Testis (tissue), 3 donors: ENCODE measurements around the gene FARS2. TPM values are rescaled to one million over a fixed set of nuclear protein-coding genes. Genes with fewer than 3 reads are reported as not detected.
"Not testable (repeated sequence)": the region's sequence is repeated elsewhere in the genome, so short reads cannot be mapped to it uniquely, and the experiment has no call there.

Source experiments
- DNase-seq: peaks from one replicate; pipeline ENCODE4 v3.0.0-alpha.2; 2019
- H3K27ac ChIP-seq, 2 donors: fragments of 200-600 bp; sonication (generic); one replicate each; pipeline ENCODE4 v1.5.1; 2019
- H3K27me3 ChIP-seq: fragments of 200-600 bp; sonication (generic); one replicate; pipeline ENCODE4 v1.5.1; 2019
- H3K36me3 ChIP-seq: fragments of 200-600 bp; sonication (generic); one replicate; pipeline ENCODE4 v1.5.1; 2017; ENCODE audit warnings: low read depth; ENCODE audit errors: missing control alignments
- H3K4me1 ChIP-seq: fragments of 200-600 bp; sonication (generic); one replicate; pipeline ENCODE4 v1.5.1; 2019
- H3K4me3 ChIP-seq, 2 donors: fragments of 200-600 bp; sonication (generic); one replicate each; pipeline ENCODE4 v1.5.1; 2017 to 2019
- H3K9me3 ChIP-seq: fragments of 200-600 bp; sonication (generic); one replicate; pipeline ENCODE4 v1.5.1; 2017
- POLR2A ChIP-seq: fragments of 450-650 bp; IDR thresholded peaks from one replicate; pipeline ENCODE4 v1.6.1; 2017; ENCODE audit warnings: antibody characterized with exemption, mild to moderate bottlenecking, moderate library complexity
- WGBS, 2 donors: methylation state at CpG; one replicate each; pipeline ENCODE4 v1.1.5; 2018; 5-methylcytosine and 5-hydroxymethylcytosine counted together
- intact Hi-C: fragments of 100-400 bp; cut with DNase I; formaldehyde crosslinking; loops from one replicate; pipeline ENCODE4 v1.15.1; 2023; ENCODE audit warnings: low total_unique reads
- polyA plus RNA-seq: library from polyadenylated mRNA; stranded (reverse); fragments of 350-450 nt; fragmentation: Illumina TruSeq; extraction: RNeasy Lipid Tissue Mini Kit (QIAGEN cat#74804); gene quantifications from one replicate; pipeline ENCODE4 v1.2.3, GENCODE V29; 2014; ENCODE audit warnings: low read depth, low replicate concordance; ENCODE audit not compliant: insufficient read depth
- total RNA-seq, 2 donors: library from RNA; depleted of rRNA; stranded (reverse); fragments of >200 nt; gene quantifications; one replicate each; pipeline ENCODE4 v1.2.3, GENCODE V29; 2016
- TF ChIP-seq, protein P1 (sequence below), 3 experiments: fragments of 450-650 bp in 2 of 3; fragments of 200-600 bp in 1 of 3; sonication (generic) in 1 of 3; IDR thresholded peaks; one replicate each; pipeline ENCODE4 v1.5.1; 2016 to 2019; ENCODE audit warnings: antibody characterized with exemption in 3 of 3, mild to moderate bottlenecking in 2 of 3, moderate library complexity in 1 of 3

FARS2 gene
- total and polyA plus RNA-seq, 3 donors from 2014 or later, result 15.4 to 26.8 (median 22.1) TPM

- H3K4me1 ChIP-seq, result no peaks in the 10 kb centered on the region
- no peaks in the 10 kb centered on the region for H3K9me3 ChIP-seq
- no peak for DNase-seq
- H3K27ac ChIP-seq, result no peak overlapping the region
- no peaks in the 10 kb centered on the region for H3K36me3 ChIP-seq
- 84 to 90% methylated on average over 5 of the region's 5 CpGs for WGBS, 2 donors
- intact Hi-C loops, result no loop called here
- no peak for TF ChIP-seq POLR2A
- TF ChIP-seq, protein P1, sequence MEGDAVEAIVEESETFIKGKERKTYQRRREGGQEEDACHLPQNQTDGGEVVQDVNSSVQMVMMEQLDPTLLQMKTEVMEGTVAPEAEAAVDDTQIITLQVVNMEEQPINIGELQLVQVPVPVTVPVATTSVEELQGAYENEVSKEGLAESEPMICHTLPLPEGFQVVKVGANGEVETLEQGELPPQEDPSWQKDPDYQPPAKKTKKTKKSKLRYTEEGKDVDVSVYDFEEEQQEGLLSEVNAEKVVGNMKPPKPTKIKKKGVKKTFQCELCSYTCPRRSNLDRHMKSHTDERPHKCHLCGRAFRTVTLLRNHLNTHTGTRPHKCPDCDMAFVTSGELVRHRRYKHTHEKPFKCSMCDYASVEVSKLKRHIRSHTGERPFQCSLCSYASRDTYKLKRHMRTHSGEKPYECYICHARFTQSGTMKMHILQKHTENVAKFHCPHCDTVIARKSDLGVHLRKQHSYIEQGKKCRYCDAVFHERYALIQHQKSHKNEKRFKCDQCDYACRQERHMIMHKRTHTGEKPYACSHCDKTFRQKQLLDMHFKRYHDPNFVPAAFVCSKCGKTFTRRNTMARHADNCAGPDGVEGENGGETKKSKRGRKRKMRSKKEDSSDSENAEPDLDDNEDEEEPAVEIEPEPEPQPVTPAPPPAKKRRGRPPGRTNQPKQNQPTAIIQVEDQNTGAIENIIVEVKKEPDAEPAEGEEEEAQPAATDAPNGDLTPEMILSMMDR (IDR thresholded peaks at IDR 0.05), result no peak
- no peaks in the 10 kb centered on the region for H3K27me3 ChIP-seq
- no peak overlapping the region for H3K4me3 ChIP-seq
These were observed 418.8 kb downstream of the FARS2 start for GRCh38 chr6:5680095-5680494.

GRCh38 chr6:5681480-5681879 lies 420.2 kb downstream of the FARS2 start:
- 78 to 86% methylated on average over 4 of the region's 4 CpGs for WGBS, 2 donors
- Histone ChIP-seq H3K27ac (no peak overlapping the region), H3K4me3 (no peak overlapping the region), H3K4me1 (no peaks in the 10 kb centered on the region), H3K9me3 (no peaks in the 10 kb centered on the region), H3K36me3 (no peaks in the 10 kb centered on the region), H3K27me3 (no peaks in the 10 kb centered on the region)
- TF ChIP-seq POLR2A, result no peak
- TF ChIP-seq, protein P1 (IDR thresholded peaks at IDR 0.05), result no peak
- intact Hi-C loops, result no loop called here
- DNase-seq, result no peak

- DNase-seq, result no peak
- no peaks in the 10 kb centered on the region for H3K9me3 ChIP-seq
- H3K27me3 ChIP-seq, result no peaks in the 10 kb centered on the region
- no peak overlapping the region for H3K4me3 ChIP-seq
- no peak for TF ChIP-seq POLR2A
- TF ChIP-seq, protein P1 (IDR thresholded peaks at IDR 0.05), result no peak
- intact Hi-C loops, result no loop called here
- H3K4me1 ChIP-seq, result no peaks in the 10 kb centered on the region
- H3K36me3 ChIP-seq, result no peaks in the 10 kb centered on the region
- 85 to 90% methylated on average over 4 of the region's 4 CpGs for WGBS, 2 donors
- H3K27ac ChIP-seq, result no peak overlapping the region
These were observed 421.2 kb downstream of the FARS2 start for GRCh38 chr6:5682530-5682929.

- H3K27ac ChIP-seq, H3K4me3 ChIP-seq, intact Hi-C loops, H3K27me3 ChIP-seq, H3K9me3 ChIP-seq, H3K36me3 ChIP-seq, H3K4me1 ChIP-seq, DNase-seq: not testable (repeated sequence)
- WGBS, 2 donors, result 74 to 77% methylated on average over 5 of the region's 5 CpGs
These were observed 422.4 kb downstream of the FARS2 start for GRCh38 chr6:5683747-5684146.

DNA sequence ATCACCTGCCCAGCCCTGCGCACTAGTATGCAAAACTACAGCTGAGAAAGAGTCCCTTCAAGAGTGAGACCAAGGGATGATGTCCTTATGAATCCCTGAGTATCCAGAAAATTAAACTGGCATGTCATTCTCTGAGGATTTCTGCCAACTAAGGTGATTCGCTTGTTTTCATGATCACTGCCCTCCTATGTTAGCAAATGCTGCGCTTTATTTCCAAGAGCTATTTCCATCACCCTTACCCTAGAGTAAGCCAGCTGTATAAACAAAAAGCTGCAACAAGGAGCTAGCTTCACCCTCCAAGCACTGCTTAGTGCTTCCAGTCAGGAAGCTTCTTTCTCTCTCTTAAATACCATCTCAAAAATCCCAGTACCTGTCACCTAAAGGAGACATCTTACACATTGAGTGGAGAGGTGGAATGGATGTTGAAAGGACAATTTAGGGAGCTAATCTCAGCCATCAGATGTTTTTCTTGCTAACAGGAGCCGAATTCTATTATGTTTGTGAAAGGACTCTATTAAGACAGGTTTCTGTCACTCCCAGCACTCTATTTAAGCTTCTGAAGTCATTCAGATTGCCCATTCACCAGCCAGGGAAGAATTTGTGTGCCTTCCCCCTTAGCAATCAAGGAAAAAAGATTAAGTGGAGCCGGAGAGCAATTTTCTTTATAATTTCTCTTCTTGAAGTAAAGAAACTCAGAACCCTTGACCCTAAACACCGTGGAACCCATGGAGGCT lies 423.2 kb downstream of the FARS2 start:
- DNase-seq, result no peak
- WGBS, 2 donors, result 75 to 82% methylated on average over 6 of the region's 6 CpGs
- intact Hi-C loops, result no loop called here

More for the DNA sequence above, 423.2 kb downstream of the FARS2 start:
- Histone ChIP-seq H3K27me3 (no peaks in the 10 kb centered on the region), H3K9me3 (no peaks in the 10 kb centered on the region), H3K4me1 (no peaks in the 10 kb centered on the region), H3K27ac (no peak overlapping the region), H3K4me3 (no peak overlapping the region), H3K36me3 (no peaks in the 10 kb centered on the region)
- TF ChIP-seq, protein P1 (IDR thresholded peaks at IDR 0.05), result no peak
- TF ChIP-seq POLR2A, result no peak
